Aorta (tissue), 5 donors: ENCODE results near the gene SPAG16. TPM values are rescaled to one million over a fixed set of nuclear protein-coding genes. Genes with fewer than 3 reads are reported as not detected.
"Not testable (repeated sequence)": the region's sequence is repeated elsewhere in the genome, so short reads cannot be mapped to it uniquely, and the experiment has no call there.

Experiments
- ATAC-seq: fragments of 200-7000 bp; cut with Tn5 transposase; one replicate; pipeline ENCODE4 v1.9.1; 2022; ENCODE audit warnings: moderate library complexity; ENCODE audit not compliant: low FRiP score
- DNase-seq, 2 donors: peaks; one replicate each; pipeline ENCODE4 v3.0.0-alpha.2; 2020
- H3K27ac ChIP-seq, 2 donors: one replicate each; pipeline ENCODE4 v1.5.1; 2013; ENCODE audit warnings: low read length in 2 of 2, mild to moderate bottlenecking in 2 of 2, moderate library complexity in 2 of 2, control low read depth in 1 of 2, inconsistent platforms in 1 of 2, low read depth in 1 of 2
- H3K27me3 ChIP-seq, 2 donors: one replicate each; pipeline ENCODE4 v1.6.1; 2013; ENCODE audit warnings: control low read depth in 1 of 2, low read length in 1 of 2, mild to moderate bottlenecking in 1 of 2, moderate library complexity in 1 of 2; ENCODE audit not compliant: insufficient read depth in 2 of 2, control insufficient read depth in 1 of 2
- H3K36me3 ChIP-seq, 2 donors: one replicate each; pipeline ENCODE4 v1.6.1; 2013; ENCODE audit warnings: control low read depth in 1 of 2, low read length in 1 of 2, mild to moderate bottlenecking in 1 of 2; ENCODE audit not compliant: insufficient read depth in 2 of 2, control insufficient read depth in 1 of 2
- H3K4me1 ChIP-seq, 2 donors: one replicate each; pipeline ENCODE4 v1.6.1; 2013; ENCODE audit warnings: low read length in 2 of 2, control low read depth in 1 of 2, mild to moderate bottlenecking in 1 of 2, moderate library complexity in 1 of 2; ENCODE audit not compliant: insufficient read depth in 2 of 2, control insufficient read depth in 1 of 2
- H3K4me3 ChIP-seq, 2 donors: one replicate each; pipeline ENCODE4 v1.5.1; 2013; ENCODE audit warnings: low read length in 2 of 2, control low read depth in 1 of 2, mild to moderate bottlenecking in 1 of 2
- H3K9me3 ChIP-seq: one replicate; pipeline ENCODE4 v1.6.1; 2013; ENCODE audit warnings: mild to moderate bottlenecking, low read length; ENCODE audit not compliant: control insufficient read depth
- WGBS, 2 donors: extraction: QIAGEN DNeasy Blood & Tissue Kit; methylation state at CpG; one replicate each; pipeline ENCODE4 v1.1.7; 2013; 5-methylcytosine and 5-hydroxymethylcytosine counted together
- intact Hi-C, 2 donors: fragments of 100-400 bp; cut with DNase I; formaldehyde crosslinking; loops; one replicate each; pipeline versions ENCODE4 v1.14.2 to v1.15.0; 2022
- polyA plus RNA-seq, 2 donors: library from polyadenylated mRNA; stranded (reverse); fragments of 200-250 nt; gene quantifications; one replicate each; pipeline ENCODE4 v1.2.3, GENCODE V29; 2013
- total RNA-seq, 2 donors: library from RNA; stranded (reverse); fragmentation: NEBNext Ultra II Directional; extraction: Animal tissue kit (Norgen Biotek cat#: 25700); gene quantifications; one replicate each; pipeline ENCODE4 v1.2.1, GENCODE V29; 2021
- donor health status: healthy with polysubstance abuse.
- donor health status: Bipolar disorder and iron deficiency.
- donor health status: DM: no; HTN: no; CAD: no.
- donor health status: DM: no; HTN: no; CAD: no.
- donor health status: DM: yes; HTN: yes; CAD: no.

SPAG16 gene
- total and polyA plus RNA-seq, 4 donors, result 23.7 to 36.1 (median 24.4) TPM

- 68 to 80% methylated on average over 6 of the region's 6 CpGs for WGBS, 2 donors
- H3K9me3 ChIP-seq, ATAC-seq, H3K27ac ChIP-seq, H3K27me3 ChIP-seq, H3K36me3 ChIP-seq, intact Hi-C loops, H3K4me1 ChIP-seq, H3K4me3 ChIP-seq, DNase-seq: not testable (repeated sequence)
These were observed 124.3 kb downstream of the SPAG16 start for GRCh38 chr2:213408426-213409070.

- H3K4me1 ChIP-seq, ATAC-seq, intact Hi-C loops, H3K9me3 ChIP-seq, H3K4me3 ChIP-seq, DNase-seq, H3K27ac ChIP-seq, H3K27me3 ChIP-seq, H3K36me3 ChIP-seq: not testable (repeated sequence)
- 87 to 91% methylated on average over 9 of the region's 9 CpGs for WGBS, 2 donors
These were observed 126.4 kb downstream of the SPAG16 start for GRCh38 chr2:213410687-213411086.

GRCh38 chr2:213411582-213412289 lies 127.5 kb downstream of the SPAG16 start:
- intact Hi-C loops, result no loop called here
- Histone ChIP-seq H3K9me3 (no peaks in the 10 kb centered on the region), H3K4me1 (no peaks in the 10 kb centered on the region), H3K27me3 (no peaks in the 10 kb centered on the region), H3K36me3 (no peaks in the 10 kb centered on the region), H3K27ac (no peak overlapping the region), H3K4me3 (no peak overlapping the region)
- no peak for DNase-seq
- ATAC-seq, result no peak
- 89 to 94% methylated on average over 10 of the region's 10 CpGs for WGBS, 2 donors

GRCh38 chr2:213415093-213415492 lies 130.8 kb downstream of the SPAG16 start:
- Histone ChIP-seq H3K4me1 (no peaks in the 10 kb centered on the region), H3K27me3 (no peaks in the 10 kb centered on the region), H3K9me3 (no peaks in the 10 kb centered on the region), H3K27ac (no peak overlapping the region), H3K4me3 (no peak overlapping the region), H3K36me3 (no peaks in the 10 kb centered on the region)
- ATAC-seq (no peak), DNase-seq (no peak)
- WGBS, 2 donors, result 85 to 89% methylated on average over 1 of the region's 1 CpG
- intact Hi-C loops, result no loop called here

GRCh38 chr2:213416832-213417231 lies 132.6 kb downstream of the SPAG16 start:
- no peaks in the 10 kb centered on the region for H3K4me1 ChIP-seq
- intact Hi-C loops, result no loop called here
- H3K4me3 ChIP-seq, result no peak overlapping the region
- H3K27ac ChIP-seq, result no peak overlapping the region
- H3K9me3 ChIP-seq, result no peaks in the 10 kb centered on the region
- 52 to 53% methylated on average over 1 of the region's 1 CpG for WGBS, 2 donors
- no peak for DNase-seq
- ATAC-seq, result no peak
- H3K36me3 ChIP-seq, result no peaks in the 10 kb centered on the region
- H3K27me3 ChIP-seq, result no peaks in the 10 kb centered on the region

- intact Hi-C loops, result no loop called here
- no peaks in the 10 kb centered on the region for H3K9me3 ChIP-seq
- ATAC-seq, result no peak
These were observed 135.7 kb downstream of the SPAG16 start for GRCh38 chr2:213419980-213420379.

GRCh38 chr2:213420828-213421385 lies 136.6 kb downstream of the SPAG16 start:
- Histone ChIP-seq H3K27me3 (no peaks in the 10 kb centered on the region), H3K27ac (no peak overlapping the region), H3K9me3 (no peaks in the 10 kb centered on the region), H3K36me3 (no peaks in the 10 kb centered on the region), H3K4me1 (no peaks in the 10 kb centered on the region), H3K4me3 (no peak overlapping the region)
- ATAC-seq (no peak), DNase-seq (no peak)
- WGBS, 2 donors, result 90 to 95% methylated on average over 5 of the region's 5 CpGs
- intact Hi-C loops, result no loop called here

More at GRCh38 chr2:213419980-213420379, 135.7 kb downstream of the SPAG16 start:
- no peak overlapping the region for H3K4me3 ChIP-seq
- H3K36me3 ChIP-seq, result no peaks in the 10 kb centered on the region
- WGBS, 2 donors, result 51 to 61% methylated on average over 1 of the region's 1 CpG
- no peak overlapping the region for H3K27ac ChIP-seq
- no peak for DNase-seq
- no peaks in the 10 kb centered on the region for H3K4me1 ChIP-seq
- no peaks in the 10 kb centered on the region for H3K27me3 ChIP-seq

- 90% methylated on average over 2 of the region's 2 CpGs for WGBS, 2 donors
- Histone ChIP-seq H3K36me3 (no peaks in the 10 kb centered on the region), H3K9me3 (no peaks in the 10 kb centered on the region), H3K4me1 (no peaks in the 10 kb centered on the region), H3K4me3 (no peak overlapping the region), H3K27me3 (no peaks in the 10 kb centered on the region), H3K27ac (no peak overlapping the region)
- ATAC-seq (peak; percentile 43), DNase-seq (no peak)
- intact Hi-C loops, result no loop called here
These were observed 137.9 kb downstream of the SPAG16 start for GRCh38 chr2:213422211-213422610.

- no peak overlapping the region for H3K27ac ChIP-seq
- DNase-seq, result no peak
- no peak for ATAC-seq
- peaks cover 2% of the 10 kb centered on the region for H3K9me3 ChIP-seq
- no peaks in the 10 kb centered on the region for H3K4me1 ChIP-seq
- intact Hi-C loops, result no loop called here
- no peaks in the 10 kb centered on the region for H3K27me3 ChIP-seq
- no peaks in the 10 kb centered on the region for H3K36me3 ChIP-seq
- 76 to 84% methylated on average over 1 of the region's 1 CpG for WGBS, 2 donors
- no peak overlapping the region for H3K4me3 ChIP-seq
These were observed 141.4 kb downstream of the SPAG16 start for GRCh38 chr2:213425618-213426017.
